Sciatic nerve (tissue), 2 donors: ENCODE measurements around the gene TARDBP. TPM values are rescaled to one million over a fixed set of nuclear protein-coding genes. Genes with fewer than 3 reads are reported as not detected.
"Not testable (repeated sequence)": the region's sequence is repeated elsewhere in the genome, so short reads cannot be mapped to it uniquely, and the experiment has no call there.

Source experiments
- ATAC-seq: fragments of 200-7000 bp; cut with Tn5 transposase; one replicate; pipeline ENCODE4 v1.9.1; 2020; ENCODE audit warnings: mild to moderate bottlenecking, moderate library complexity
- DNase-seq: peaks from one replicate; pipeline ENCODE4 v3.0.0-alpha.2; 2020; ENCODE audit warnings: low spot score
- intact Hi-C: fragments of 100-400 bp; cut with DNase I; formaldehyde crosslinking; loops from one replicate; pipeline ENCODE4 v1.14.2; 2022
- total RNA-seq: library from RNA; stranded (reverse); fragmentation: NEBNext Ultra II Directional; extraction: Animal tissue kit (Norgen Biotek cat#: 25700); gene quantifications from one replicate; pipeline ENCODE4 v1.2.1, GENCODE V29; 2021
- donor health status: DM: no; HTN: no; CAD: no.
- donor health status: DM: no; HTN: no; CAD: no.

The TARDBP gene
- total RNA-seq, 1 donor from 2014 or later, result 165 TPM

DNA sequence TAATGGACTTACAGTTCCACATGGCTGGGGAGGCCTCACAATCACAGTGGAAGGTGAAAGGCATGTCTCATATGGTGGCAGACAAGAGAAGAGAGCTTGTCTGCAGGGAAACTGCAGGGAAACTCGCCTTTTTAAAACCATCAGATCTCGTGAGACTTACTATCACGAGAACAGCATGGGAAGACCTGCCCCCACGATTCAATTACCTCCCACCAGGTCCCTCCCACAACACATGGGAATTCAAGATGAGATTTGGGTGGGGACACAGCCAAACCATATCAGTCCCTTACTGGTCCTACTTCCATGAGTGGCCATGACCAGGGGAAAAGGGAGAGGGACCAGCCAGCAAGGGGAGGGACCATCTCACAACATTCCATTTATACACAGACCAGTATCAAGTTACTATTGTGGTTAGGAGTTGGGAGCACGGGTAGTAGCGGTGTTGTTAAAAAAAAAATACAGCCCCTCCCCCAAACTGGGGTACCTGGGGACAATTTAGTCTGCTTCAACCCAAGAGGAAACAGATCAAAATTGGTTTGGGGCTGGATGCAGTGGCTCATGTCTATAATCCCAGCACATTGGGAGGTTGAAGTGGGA, 22.4 kb upstream of the TARDBP start:
- intact Hi-C loops, DNase-seq, ATAC-seq: not testable (repeated sequence)

DNA sequence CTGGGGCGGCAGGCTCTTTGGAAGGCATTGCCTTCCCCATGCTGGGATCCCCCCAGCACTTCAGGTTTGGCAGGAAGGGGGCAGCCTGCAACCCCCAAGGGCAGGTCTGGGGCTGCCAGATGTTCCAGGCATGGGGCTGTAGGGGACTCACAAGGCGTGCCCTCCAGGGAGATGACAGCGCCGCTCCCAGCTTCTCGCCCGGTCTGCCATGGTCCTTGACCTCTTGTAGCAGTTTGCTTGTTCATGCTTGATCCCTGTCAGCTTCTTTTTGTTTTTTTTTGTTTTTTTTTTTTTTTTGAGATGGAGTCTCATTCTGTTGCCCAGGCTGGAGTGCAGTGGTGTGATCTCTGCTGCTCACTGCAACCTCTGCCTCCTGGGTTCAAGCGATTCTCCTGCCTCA, 21.6 kb upstream of the TARDBP start:
- ATAC-seq (no peak), DNase-seq (no peak)
- intact Hi-C loops, result no loop called here

DNA sequence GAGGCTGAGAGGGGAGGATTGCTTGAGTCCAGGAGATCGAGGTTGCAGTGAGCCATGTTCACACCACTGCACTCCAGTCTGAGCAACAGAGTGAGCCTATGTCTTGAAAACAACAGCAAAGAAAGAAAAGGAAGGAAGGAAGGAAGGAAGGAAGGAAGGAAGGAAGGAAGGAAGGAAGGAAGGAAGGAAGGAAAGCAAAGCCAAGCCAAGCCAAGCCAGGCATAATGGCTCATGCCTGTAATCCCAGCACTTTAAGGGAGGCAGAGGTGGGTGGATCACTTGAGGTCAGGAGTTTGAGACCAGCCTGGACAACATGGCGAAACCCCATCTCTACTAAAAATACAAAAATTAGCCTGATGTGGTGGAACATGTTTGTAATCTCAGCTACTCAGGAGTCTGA, 20.4 kb upstream of the TARDBP start:
- ATAC-seq, intact Hi-C loops, DNase-seq: not testable (repeated sequence)

DNA sequence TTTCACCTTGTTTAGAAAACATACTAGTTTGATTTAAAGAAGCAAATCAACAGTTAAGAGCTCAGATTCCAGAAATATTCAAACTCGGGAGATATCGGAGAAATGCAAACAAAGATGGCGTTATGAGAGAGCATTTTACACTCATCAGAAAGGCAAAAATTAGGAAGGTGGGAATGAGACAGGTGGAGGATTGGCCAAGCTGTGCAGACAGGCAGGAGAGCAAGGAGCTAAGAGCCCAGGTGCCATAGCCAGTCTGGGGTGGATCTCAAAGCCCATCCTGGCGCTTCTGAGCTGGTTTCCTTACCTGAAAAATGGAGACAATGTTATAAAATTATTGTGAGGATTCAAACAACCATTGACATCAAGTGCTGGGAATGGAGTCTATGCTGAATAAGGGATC, 19.6 kb upstream of the TARDBP start:
- DNase-seq, result no peak
- no peak for ATAC-seq
- intact Hi-C loops, result no loop called here

DNA sequence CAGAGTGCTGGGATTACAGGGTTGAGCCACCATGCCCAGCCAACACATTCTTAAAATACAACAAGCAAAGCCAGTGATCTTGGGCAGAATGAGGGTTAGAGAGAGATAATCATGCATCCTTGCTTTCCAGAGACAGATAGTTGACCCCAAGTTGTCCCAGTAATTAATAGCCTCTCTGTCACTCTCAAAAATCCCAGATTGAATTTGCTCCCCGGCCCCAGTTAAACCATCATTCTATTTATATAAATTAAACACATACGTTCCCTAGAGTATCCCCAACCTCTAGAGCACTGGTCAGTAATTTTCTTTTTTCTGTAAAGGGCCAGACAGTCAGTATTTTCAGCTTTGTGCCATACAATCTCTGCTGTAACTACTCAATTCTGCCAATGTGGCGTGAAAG, 16.4 kb upstream of the TARDBP start:
- intact Hi-C loops, result no loop called here
- ATAC-seq, result no peak
- DNase-seq, result no peak

DNA sequence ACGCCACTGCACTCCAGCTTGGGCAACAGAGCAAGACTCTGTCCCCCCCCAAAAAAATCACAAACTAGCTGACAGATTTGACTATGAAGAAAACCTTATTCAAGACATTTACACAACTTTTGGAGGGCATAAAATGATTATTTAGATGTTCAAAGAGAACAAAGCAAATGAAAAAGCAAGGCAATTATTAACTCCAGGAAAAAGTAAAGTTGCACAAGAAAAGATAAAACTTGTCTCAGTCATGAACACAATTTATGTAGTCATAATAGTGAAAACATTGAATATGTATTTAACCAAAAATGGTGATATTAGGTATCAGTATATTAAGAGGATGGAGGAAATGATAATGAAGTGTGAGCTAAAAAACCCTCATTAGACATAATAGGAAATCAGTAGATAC, 11.9 kb upstream of the TARDBP start:
- intact Hi-C loops, result no loop called here
- no peak for ATAC-seq
- no peak for DNase-seq

DNA sequence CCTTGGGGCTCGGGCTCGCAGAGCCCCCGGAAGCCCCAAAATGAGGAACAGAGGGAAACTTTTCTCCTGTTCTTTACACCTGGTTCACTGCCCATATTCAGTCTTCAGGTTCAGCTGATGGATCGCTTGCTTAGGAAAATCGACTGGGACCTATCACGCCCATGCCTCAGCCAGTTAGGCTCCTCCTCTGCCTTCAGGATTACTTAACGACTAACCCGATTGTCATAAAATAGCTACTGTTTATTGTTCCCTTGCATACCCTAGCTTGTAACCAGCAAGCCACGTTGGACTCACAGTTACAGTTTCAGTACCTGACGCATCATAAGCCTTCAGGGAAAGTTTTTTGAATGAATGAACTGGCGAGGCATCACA, 692 bp downstream of the TARDBP start:
- no peak for DNase-seq
- ATAC-seq, result no peak
- intact Hi-C loops, result loop anchor here (5.0 kb wide), 1 partner anchor 36 kb away; no protein-coding TSS in a partner anchor

DNA sequence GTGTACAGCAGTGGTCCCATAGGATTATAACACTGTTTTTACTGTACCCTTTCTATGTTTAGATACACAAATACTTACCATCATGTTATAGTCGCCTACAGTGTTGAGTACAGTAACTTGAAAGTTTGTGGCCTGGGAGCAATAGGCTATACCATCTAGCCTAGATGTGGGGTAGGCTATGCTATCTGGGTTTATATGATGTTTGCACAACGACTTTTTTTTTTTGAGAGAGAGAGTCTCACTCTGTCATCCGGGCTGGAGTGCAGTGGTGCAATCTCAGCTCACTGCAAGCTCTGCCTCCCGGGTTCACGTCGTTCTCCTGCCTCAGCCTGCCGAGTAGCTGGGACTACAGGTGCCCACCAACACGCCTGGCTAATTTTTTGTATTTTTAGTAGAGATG, 6.9 kb downstream of the TARDBP start:
- ATAC-seq, DNase-seq, intact Hi-C loops: not testable (repeated sequence)

DNA sequence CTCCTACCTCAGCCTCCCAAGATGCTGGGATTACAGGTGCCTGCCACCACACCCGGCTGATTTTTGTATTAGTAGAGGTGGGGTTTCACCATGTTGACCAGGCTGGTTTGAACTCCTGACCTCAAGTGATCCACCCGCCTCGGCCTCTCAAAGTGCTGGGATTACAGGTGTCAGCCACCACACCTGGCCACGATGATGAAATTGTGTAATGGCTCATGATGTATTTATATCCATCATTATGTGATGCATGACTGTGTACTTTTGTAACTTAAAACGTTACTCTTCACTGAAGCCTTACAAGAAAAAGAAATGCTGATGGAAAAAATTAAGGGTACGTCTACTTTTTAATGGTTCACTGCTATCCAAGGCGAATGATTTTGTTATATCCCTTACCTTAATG, 7.5 kb downstream of the TARDBP start:
- DNase-seq (no peak), ATAC-seq (no peak)
- intact Hi-C loops, result no loop called here

DNA sequence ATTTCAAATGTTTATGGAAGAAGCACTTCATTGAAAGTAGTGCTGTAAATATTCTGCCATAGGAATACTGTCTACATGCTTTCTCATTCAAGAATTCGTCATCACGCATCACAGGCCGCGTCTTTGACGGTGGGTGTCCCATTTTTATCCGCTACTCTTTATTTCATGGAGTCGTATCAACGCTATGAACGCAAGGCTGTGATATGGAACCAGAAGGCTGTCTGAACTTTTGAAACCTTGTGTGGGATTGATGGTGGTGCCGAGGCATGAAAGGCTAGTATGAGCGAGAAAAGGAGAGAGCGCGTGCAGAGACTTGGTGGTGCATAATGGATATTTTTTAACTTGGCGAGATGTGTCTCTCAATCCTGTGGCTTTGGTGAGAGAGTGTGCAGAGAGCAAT, 10.7 kb downstream of the TARDBP start:
- DNase-seq (no peak), ATAC-seq (no peak)
- intact Hi-C loops, result no loop called here

DNA sequence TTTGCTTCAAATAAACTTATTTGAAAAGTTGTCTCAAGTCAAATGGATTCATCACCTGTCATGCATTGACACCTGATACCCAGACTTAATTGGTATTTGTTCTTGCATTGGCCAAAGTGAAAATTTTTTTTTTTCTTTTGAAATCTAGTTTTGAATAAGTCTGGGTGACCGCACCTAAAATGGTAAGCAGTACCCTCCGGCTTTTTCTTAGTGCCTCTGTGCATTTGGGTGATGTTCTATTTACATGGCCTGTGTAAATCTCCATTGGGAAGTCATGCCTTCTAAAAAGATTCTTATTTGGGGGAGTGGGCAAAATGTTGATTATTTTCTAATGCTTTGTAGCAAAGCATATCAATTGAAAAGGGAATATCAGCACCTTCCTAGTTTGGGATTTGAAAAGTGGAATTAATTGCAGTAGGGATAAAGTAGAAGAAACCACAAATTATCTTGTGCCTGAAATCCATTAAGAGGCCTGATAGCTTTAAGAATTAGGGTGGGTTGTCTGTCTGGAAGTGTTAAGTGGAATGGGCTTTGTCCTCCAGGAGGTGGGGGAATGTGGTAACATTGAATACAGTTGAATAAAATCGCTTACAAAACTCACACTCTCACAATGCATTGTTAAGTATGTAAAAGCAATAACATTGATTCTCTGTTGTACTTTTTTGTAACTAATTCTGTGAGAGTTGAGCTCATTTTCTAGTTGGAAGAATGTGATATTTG, 11.9 kb downstream of the TARDBP start:
- intact Hi-C loops, result no loop called here

DNA sequence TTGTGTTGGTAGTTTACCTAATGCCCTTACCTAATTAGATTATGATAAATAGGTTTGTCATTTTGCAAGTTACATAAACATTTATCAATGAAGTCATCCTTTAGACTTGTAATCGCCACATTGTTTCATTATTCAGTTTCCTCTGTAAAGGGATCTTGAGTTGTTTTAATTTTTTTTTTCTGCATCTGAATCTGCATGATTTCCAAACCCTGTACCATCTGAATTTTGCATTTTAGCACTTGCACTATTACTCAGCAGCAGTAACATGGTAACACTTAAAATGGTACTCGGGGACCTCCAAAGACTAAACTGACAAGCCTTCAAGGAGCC, 12.4 kb downstream of the TARDBP start:
- intact Hi-C loops, result no loop called here
- ATAC-seq, result no peak
- DNase-seq, result no peak

More for the DNA sequence above, 11.9 kb downstream of the TARDBP start:
- no peak for ATAC-seq
- DNase-seq, result no peak

DNA sequence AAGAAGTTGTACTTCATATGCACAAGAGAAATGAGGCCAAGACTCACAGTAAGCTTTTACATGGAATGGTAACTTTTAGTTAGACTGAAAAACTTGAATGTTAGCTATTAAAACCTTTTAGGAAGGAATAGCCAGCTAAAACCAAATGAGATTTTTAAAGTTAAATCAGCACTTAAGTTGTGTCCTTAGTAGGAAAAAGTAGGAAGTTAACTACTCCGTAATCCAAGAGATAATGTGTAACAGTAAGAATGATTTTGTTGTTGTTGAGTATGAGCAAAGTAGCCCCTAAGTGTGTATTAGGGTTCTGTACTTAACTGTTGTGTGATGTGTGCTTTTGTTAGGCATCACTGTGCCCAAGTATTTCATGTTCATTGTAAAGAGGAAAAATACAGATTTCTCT, 13.2 kb downstream of the TARDBP start:
- intact Hi-C loops, result no loop called here
- DNase-seq (no peak), ATAC-seq (no peak)

DNA sequence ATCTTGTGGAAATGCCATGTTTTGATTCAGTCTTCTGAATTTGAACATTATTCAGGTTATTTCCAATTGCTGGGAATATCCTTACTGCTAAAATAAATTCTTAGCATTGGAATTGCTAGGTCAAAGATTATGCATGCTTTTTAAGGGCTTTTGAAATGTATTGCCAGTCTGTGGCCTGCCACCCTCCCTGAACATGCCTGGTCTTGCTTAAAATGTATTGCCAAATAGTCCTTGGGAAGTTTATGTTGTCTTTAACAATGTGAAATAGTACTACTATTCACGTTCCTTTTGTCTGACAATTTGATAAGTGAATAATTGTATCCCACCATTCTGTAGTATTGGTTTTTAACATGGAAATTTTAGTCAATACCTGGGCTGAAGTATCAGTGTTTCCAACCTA, 13.6 kb downstream of the TARDBP start:
- ATAC-seq (no peak), DNase-seq (no peak)
- intact Hi-C loops, result no loop called here

DNA sequence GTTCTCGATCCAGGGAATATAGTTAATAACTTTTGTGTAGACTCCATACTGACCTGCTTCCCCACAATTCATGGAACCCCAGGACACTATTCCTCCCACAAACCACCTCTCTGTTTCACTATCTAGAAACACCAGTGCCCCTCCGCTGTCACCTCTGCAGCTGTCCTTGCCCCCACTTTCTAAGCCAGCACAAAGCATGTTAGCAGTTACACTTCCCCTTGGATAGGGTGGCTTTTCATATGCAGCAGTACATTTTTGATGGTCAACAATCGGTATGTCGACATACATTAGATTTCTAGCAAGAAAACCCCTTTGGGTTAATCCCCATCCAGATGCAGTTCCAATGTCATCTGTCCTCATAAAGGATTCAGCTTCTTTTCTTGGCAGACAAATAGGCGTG, 14.4 kb downstream of the TARDBP start:
- no peak for ATAC-seq
- no peak for DNase-seq
- intact Hi-C loops, result no loop called here

DNA sequence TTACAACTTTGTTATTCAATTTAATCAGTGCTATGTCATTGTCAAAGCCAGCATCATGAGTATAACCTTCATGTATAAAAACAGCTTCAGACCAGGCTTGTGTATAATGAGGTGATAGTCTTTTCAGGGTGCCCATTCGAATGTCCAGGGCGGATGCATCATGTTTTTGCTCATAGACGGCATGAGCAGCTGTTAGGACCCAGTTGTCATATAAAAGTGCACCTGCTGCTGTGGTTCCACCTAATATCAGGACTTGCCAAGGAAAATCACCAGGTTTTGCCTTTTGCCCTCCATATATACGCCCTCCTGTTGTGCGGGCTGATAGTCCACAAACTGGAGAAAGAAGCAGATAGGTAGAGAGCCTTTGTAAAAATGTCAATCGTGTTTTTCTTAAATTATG, 14.9 kb downstream of the TARDBP start:
- intact Hi-C loops, result no loop called here
- no peak for ATAC-seq
- no peak for DNase-seq

DNA sequence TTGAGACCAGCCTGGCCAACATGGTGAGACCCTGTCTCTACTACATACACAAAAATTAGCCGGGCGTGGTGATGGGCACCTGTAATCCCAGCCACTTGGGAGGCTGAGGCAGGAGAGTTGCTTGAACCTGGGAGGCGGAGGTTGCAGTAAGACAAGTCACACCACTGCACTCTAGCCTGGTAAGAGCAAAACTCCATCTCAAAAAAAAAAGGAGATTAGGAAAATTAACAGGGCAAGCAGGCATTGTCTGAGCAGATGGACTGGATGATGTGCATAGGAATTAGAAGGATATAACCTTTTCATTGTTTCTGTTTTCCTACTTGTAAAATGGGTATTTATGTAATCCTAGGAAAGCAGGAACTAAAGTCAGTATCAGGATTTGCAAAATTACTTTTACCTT, 15.6 kb downstream of the TARDBP start:
- ATAC-seq (no peak), DNase-seq (no peak)
- intact Hi-C loops, result no loop called here

DNA sequence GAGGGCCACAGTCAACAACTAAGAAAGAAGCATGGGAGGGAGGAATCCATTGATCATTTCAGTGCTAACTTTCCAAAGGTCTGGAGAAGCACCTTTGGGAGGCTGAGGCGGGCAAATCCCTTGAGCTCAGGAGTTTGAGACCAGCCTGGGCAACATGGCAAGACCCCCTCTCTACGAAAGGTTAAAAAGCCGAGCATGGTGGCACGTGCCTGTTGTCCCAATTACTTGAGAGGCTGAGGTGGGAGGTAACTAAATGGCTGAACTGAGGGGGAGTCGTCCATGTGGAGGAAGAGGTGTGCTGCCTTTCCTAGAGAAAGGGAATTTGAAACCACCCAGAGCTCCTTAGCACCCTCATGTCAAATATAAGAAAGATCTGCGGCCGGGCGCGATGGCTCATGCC, 18.4 kb downstream of the TARDBP start:
- DNase-seq (no peak), ATAC-seq (no peak)
- intact Hi-C loops, result no loop called here

DNA sequence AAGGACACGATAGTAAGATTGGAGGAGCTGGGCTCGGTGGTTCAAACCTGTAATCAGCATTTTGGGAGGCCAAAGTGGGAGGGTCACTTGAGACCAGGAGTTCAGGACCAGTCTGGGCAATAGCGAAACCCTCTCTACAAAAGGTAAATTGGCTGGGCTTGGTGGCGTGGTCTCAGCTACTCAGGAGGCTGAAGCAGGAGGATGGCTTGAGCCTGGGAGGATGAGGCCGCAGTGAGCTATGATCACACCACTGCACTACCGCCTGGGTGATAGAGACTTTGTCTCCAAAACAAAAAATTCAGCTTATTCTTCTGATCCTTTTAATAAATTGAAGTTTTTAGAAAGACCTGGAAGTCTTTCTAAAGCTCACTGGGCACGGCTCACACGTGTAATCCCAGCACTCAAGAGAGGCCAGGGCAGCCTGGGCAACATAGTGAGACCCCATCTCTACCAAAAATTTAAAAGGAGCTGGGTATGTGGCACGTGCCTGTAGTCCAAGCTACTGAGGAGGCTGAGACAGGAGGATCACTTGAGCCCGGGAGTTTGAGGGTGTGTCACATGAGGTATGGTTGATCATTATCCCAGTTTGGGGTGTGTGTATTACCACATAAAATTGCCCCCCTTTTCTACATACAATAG, 19.3 kb downstream of the TARDBP start:
- ATAC-seq, result no peak
- intact Hi-C loops, result no loop called here
- DNase-seq, result no peak

DNA sequence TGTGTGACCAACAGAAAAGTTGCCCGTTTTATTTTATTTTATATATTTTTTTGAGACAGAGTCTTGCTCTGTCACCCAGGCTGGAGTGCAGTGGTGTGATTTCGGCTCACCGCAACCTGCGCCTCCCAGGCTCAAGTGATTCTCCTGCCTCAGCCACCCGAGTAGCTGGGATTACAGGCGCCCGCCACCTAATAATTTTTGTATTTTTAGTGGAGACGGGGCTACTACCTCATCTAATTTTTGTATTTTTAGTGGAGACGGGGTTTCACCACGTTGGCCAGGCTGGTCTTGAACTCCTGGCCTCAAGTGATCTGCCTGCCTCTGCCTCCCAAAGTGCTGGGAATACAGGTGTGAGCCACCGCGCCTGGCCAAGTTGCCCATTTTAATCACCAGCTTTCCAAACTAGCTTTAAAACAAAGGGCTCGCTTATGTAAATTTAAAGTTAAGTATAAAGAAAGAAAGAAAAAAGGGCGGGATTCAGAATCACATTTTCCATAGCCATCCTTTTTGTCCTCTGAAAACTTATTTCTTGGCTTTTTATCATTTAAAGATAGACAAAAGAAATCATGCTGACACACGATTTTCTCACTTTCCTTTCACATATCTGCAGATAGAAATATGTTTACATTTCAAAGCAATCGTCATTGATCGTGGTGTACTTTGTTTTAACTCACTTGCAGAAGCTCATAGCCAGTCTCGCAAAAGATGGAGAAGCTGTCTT, 24.7 kb downstream of the TARDBP start:
- DNase-seq, ATAC-seq: not testable (repeated sequence)
- intact Hi-C loops, result loop anchor here (5.0 kb wide), 1 partner anchor 605 kb away; no protein-coding TSS in a partner anchor
